Hypothalamus (tissue), 51 donors: ENCODE data around the gene WDR72.
"Not testable (repeated sequence)": the region's sequence is repeated elsewhere in the genome, so short reads cannot be mapped to it uniquely, and the experiment has no call there.

Experiments used
- DNase-seq, 51 donors: peaks; one replicate each; lab custom pipeline; 2025; lab: John Stamatoyannopoulos, UW

WDR72 gene

GRCh38 chr15:53540626-53541300 is 218.7 kb downstream of the WDR72 start:
- not testable (repeated sequence) for DNase-seq

- no peak for DNase-seq
Measured at GRCh38 chr15:53539878-53540277, 219.6 kb downstream of the WDR72 start.

GRCh38 chr15:53536479-53537120 is 222.9 kb downstream of the WDR72 start:
- DNase-seq, result no peak

- DNase-seq, result no peak
Measured at GRCh38 chr15:53535886-53536285, 223.6 kb downstream of the WDR72 start.

- no peak for DNase-seq
Measured at GRCh38 chr15:53534105-53534839, 225.2 kb downstream of the WDR72 start.

GRCh38 chr15:53530761-53531160 is 228.7 kb downstream of the WDR72 start:
- no peak for DNase-seq

- DNase-seq, result no peak
Measured at GRCh38 chr15:53527996-53528395, 231.5 kb downstream of the WDR72 start.

GRCh38 chr15:53525894-53526293 is 233.6 kb downstream of the WDR72 start:
- DNase-seq, result no peak

GRCh38 chr15:53522991-53523390 is 236.5 kb downstream of the WDR72 start:
- no peak for DNase-seq

GRCh38 chr15:53520996-53521395 is 238.5 kb downstream of the WDR72 start:
- peak in 24 of 51 donors; percentile 0 to 49 (median 24) for DNase-seq

- DNase-seq, result no peak
Measured at GRCh38 chr15:53513431-53513830, 246.0 kb downstream of the WDR72 start.

- no peak for DNase-seq
Measured at GRCh38 chr15:53512029-53512428, 247.4 kb downstream of the WDR72 start.

- DNase-seq, result no peak
Measured at GRCh38 chr15:53511175-53511574, 248.3 kb downstream of the WDR72 start.

- DNase-seq, result no peak
Measured at GRCh38 chr15:53506370-53506769, 253.1 kb downstream of the WDR72 start.

GRCh38 chr15:53498996-53499395 is 260.5 kb downstream of the WDR72 start:
- no peak for DNase-seq

GRCh38 chr15:53490341-53490740 is 269.1 kb downstream of the WDR72 start:
- no peak for DNase-seq

- DNase-seq, result no peak
Measured at GRCh38 chr15:53482055-53482454, 277.4 kb downstream of the WDR72 start.

- DNase-seq, result no peak
Measured at GRCh38 chr15:53477981-53478766, 281.3 kb downstream of the WDR72 start.

- no peak for DNase-seq
Measured at GRCh38 chr15:53473886-53474285, 285.6 kb downstream of the WDR72 start.

GRCh38 chr15:53473435-53473834 is 286.0 kb downstream of the WDR72 start:
- DNase-seq, result no peak

- DNase-seq, result no peak
Measured at GRCh38 chr15:53472883-53473282, 286.6 kb downstream of the WDR72 start.
